ENCODE data around the gene DST. TPM values are rescaled to one million over a fixed set of nuclear protein-coding genes. Genes with fewer than 3 reads are reported as not detected.
"Not testable (repeated sequence)": the region's sequence is repeated elsewhere in the genome, so short reads cannot be mapped to it uniquely, and the experiment has no call there.

Gene DST
- total RNA-seq, 1 donor: 573 TPM

- Histone ChIP-seq H3K36me3 (ENCODE audit: insufficient read depth, low read length) (peaks cover 12% of the 10 kb centered on the region), H4K20me1 (ENCODE audit: insufficient read depth, low read length) (peaks cover 10% of the 10 kb centered on the region), H3K9me3 (ENCODE audit: low read depth, low read length) (no peaks in the 10 kb centered on the region), H3K27ac (ENCODE audit: low read depth, low read length) (no peak overlapping the region), H3K4me3 (ENCODE audit: insufficient read depth, low read length) (no peak overlapping the region), H3K4me1 (ENCODE audit: insufficient read depth, low read length) (peaks cover 5% of the 10 kb centered on the region), H3K4me2 (ENCODE audit: insufficient read depth, low read length) (no peak overlapping the region), H3K79me2 (ENCODE audit: insufficient read depth, low read length) (peaks cover 88% of the 10 kb centered on the region), H2AFZ (ENCODE audit: low read length) (no peak overlapping the region), H3K27me3 (ENCODE audit: insufficient read depth, low read length) (no peaks in the 10 kb centered on the region)
- no peak for DNase-seq (ENCODE audit: insufficient read length, low spot score, missing footprints)
- no peak for TF ChIP-seq CTCF (IDR thresholded peaks at IDR 0.05; ENCODE audit: extremely low read depth, low read depth, low read length)
Measured at GRCh38 chr6:56664029-56664428, 21.3 kb upstream of the DST start.

GRCh38 chr6:56663344-56663743 lies 20.7 kb upstream of the DST start:
- Histone ChIP-seq H3K27ac (ENCODE audit: low read depth, low read length) (no peak overlapping the region), H4K20me1 (ENCODE audit: insufficient read depth, low read length) (peaks cover 10% of the 10 kb centered on the region), H3K9me3 (ENCODE audit: low read depth, low read length) (no peaks in the 10 kb centered on the region), H3K4me2 (ENCODE audit: insufficient read depth, low read length) (no peak overlapping the region), H2AFZ (ENCODE audit: low read length) (no peak overlapping the region), H3K79me2 (ENCODE audit: insufficient read depth, low read length) (peaks cover 91% of the 10 kb centered on the region), H3K36me3 (ENCODE audit: insufficient read depth, low read length) (peaks cover 9% of the 10 kb centered on the region), H3K4me1 (ENCODE audit: insufficient read depth, low read length) (peaks cover 5% of the 10 kb centered on the region), H3K4me3 (ENCODE audit: insufficient read depth, low read length) (no peak overlapping the region), H3K27me3 (ENCODE audit: insufficient read depth, low read length) (no peaks in the 10 kb centered on the region)
- no peak for TF ChIP-seq CTCF (IDR thresholded peaks at IDR 0.05; ENCODE audit: extremely low read depth, low read depth, low read length)
- no peak for DNase-seq (ENCODE audit: insufficient read length, low spot score, missing footprints)

GRCh38 chr6:56661338-56661737 lies 18.6 kb upstream of the DST start:
- H3K27me3 ChIP-seq (ENCODE audit: insufficient read depth, low read length): not testable (repeated sequence)
- H4K20me1 ChIP-seq (ENCODE audit: insufficient read depth, low read length): peaks cover 10% of the 10 kb centered on the region

DNA sequence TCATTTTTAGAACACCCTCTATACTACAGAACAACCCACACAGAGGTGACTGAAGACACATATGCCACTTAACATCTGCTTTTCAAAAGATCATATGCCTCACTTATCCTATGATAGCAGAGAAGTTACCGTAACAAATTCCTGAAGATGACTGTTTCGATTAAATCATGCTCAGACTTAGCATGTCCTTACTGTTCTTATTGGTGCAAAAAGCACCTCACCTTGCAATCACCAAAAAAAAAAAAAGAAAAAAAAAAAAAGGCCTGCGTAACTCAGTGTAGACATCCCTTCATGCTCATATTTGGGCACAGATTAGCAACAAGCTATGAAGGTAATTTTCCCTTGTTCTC lies 17.7 kb upstream of the DST start:
- DNase-seq (ENCODE audit: insufficient read length, low spot score, missing footprints): no peak
- Histone ChIP-seq H2AFZ (ENCODE audit: low read length) (no peak overlapping the region), H4K20me1 (ENCODE audit: insufficient read depth, low read length) (peaks cover 10% of the 10 kb centered on the region), H3K4me1 (ENCODE audit: insufficient read depth, low read length) (peaks cover 14% of the 10 kb centered on the region), H3K4me2 (ENCODE audit: insufficient read depth, low read length) (no peak overlapping the region), H3K36me3 (ENCODE audit: insufficient read depth, low read length) (peaks cover 3% of the 10 kb centered on the region), H3K9me3 (ENCODE audit: low read depth, low read length) (no peaks in the 10 kb centered on the region), H3K27me3 (ENCODE audit: insufficient read depth, low read length) (no peaks in the 10 kb centered on the region), H3K79me2 (ENCODE audit: insufficient read depth, low read length) (peaks cover 96% of the 10 kb centered on the region), H3K4me3 (ENCODE audit: insufficient read depth, low read length) (no peak overlapping the region), H3K27ac (ENCODE audit: low read depth, low read length) (no peak overlapping the region)
- no peak for TF ChIP-seq CTCF (IDR thresholded peaks at IDR 0.05; ENCODE audit: extremely low read depth, low read depth, low read length)

More at GRCh38 chr6:56661338-56661737, 18.6 kb upstream of the DST start:
- H3K79me2 ChIP-seq (ENCODE audit: insufficient read depth, low read length): peaks cover 93% of the 10 kb centered on the region
- not testable (repeated sequence) for H3K27ac ChIP-seq (ENCODE audit: low read depth, low read length); H3K9me3 ChIP-seq (ENCODE audit: low read depth, low read length); H3K4me1 ChIP-seq (ENCODE audit: insufficient read depth, low read length); H3K4me2 ChIP-seq (ENCODE audit: insufficient read depth, low read length); H3K4me3 ChIP-seq (ENCODE audit: insufficient read depth, low read length); H3K36me3 ChIP-seq (ENCODE audit: insufficient read depth, low read length); H2AFZ ChIP-seq (ENCODE audit: low read length)
- peak; percentile 53 for DNase-seq (ENCODE audit: insufficient read length, low spot score, missing footprints)
